GM19239 (cell line): Measurements from ENCODE around the gene EID2B.

ENCODE experiments used
- DNase-seq: peaks from one replicate; pipeline ENCODE4 v3.0.0; 2011; ENCODE audit warnings: low spot score; ENCODE audit not compliant: insufficient read length
- FAIRE-seq: peaks from 2 replicates; lab custom pipeline; 2011; peaks lifted over from hg19 to GRCh38; lab: Jason Lieb, UNC

Gene EID2B

GRCh38 chr19:39501340-39501739 lies 31.3 kb downstream of the EID2B start:
- DNase-seq = no peak
- no peak for FAIRE-seq

GRCh38 chr19:39500543-39500942 lies 32.1 kb downstream of the EID2B start:
- DNase-seq (no peak), FAIRE-seq (no peak)

GRCh38 chr19:39499932-39500331 lies 32.7 kb downstream of the EID2B start:
- FAIRE-seq (no peak), DNase-seq (no peak)

GRCh38 chr19:39498798-39499642 lies 33.6 kb downstream of the EID2B start, which contains the start of gene DLL3:
Gene DLL3 (plus strand): TSS chr19:39498947. CDS start chr19:39498975, 28 bp downstream.
- FAIRE-seq (no peak), DNase-seq (no peak)

GRCh38 chr19:39497996-39498797 lies 34.5 kb downstream of the EID2B start:
- FAIRE-seq = peak; percentile 72
- DNase-seq = no peak

- peak; percentile 75 for FAIRE-seq
- DNase-seq = no peak
Observed at GRCh38 chr19:39497701-39497995, 35.0 kb downstream of the EID2B start.

GRCh38 chr19:39496063-39496462 lies 36.6 kb downstream of the EID2B start:
- DNase-seq = no peak
- FAIRE-seq = no peak

GRCh38 chr19:39494661-39495060 lies 38.0 kb downstream of the EID2B start:
- FAIRE-seq = no peak

GRCh38 chr19:39492788-39493187 lies 39.9 kb downstream of the EID2B start:
- FAIRE-seq (no peak), DNase-seq (no peak)

More at GRCh38 chr19:39494661-39495060, 38.0 kb downstream of the EID2B start:
- no peak for DNase-seq

- FAIRE-seq (no peak), DNase-seq (no peak)
Observed at GRCh38 chr19:39492225-39492624, 40.4 kb downstream of the EID2B start.

GRCh38 chr19:39489756-39490155 lies 42.9 kb downstream of the EID2B start:
- DNase-seq (no peak), FAIRE-seq (no peak)

- no peak for FAIRE-seq
Observed at GRCh38 chr19:39483141-39483540, 49.5 kb downstream of the EID2B start.

GRCh38 chr19:39481676-39482075 lies 51.0 kb downstream of the EID2B start:
- DNase-seq = no peak
- no peak for FAIRE-seq

More at GRCh38 chr19:39483141-39483540, 49.5 kb downstream of the EID2B start:
- DNase-seq = no peak

GRCh38 chr19:39481229-39481545 lies 51.5 kb downstream of the EID2B start:
- DNase-seq (no peak), FAIRE-seq (no peak)
